HepG2 (cell line): Measurements from ENCODE around the gene GATD1. TPM values are rescaled to one million over a fixed set of nuclear protein-coding genes. Genes with fewer than 3 reads are reported as not detected.
A peak's percentile ranks its signal among the peaks of the same experiment; 100 is the strongest.

Experiments
- ATAC-seq: fragments of 200-7000 bp; cut with Tn5 transposase; 3 replicates; pipeline ENCODE4 v1.9.1; 2020; ENCODE audit warnings: mild to moderate bottlenecking, moderate library complexity
- BruUV-seq: library from RNA; stranded (reverse); fragments of 400-500 nt; replicated peaks from 2 replicates; lab custom pipeline; 2021; lab: Mats Ljungman, UMichigan
- CTCF ChIA-PET: fragments of 300-600 bp; formaldehyde crosslinking; extraction: SDS; loops from one replicate; lab custom pipeline; 2021; ENCODE audit warnings: low total read pairs, inconsistent platforms, low intra/inter-chr PET ratio; lab: Yijun Ruan, JAX
- POLR2A ChIA-PET: fragments of 350-600 bp; sonication (Branson Sonifier 250); formaldehyde crosslinking; loops from one replicate; lab custom pipeline; 2020; ENCODE audit warnings: antibody characterized with exemption, inconsistent platforms; lab: Yijun Ruan, JAX
- DNase-seq: peaks from one replicate; pipeline ENCODE4 v3.0.0-alpha.2; 2015; ENCODE audit warnings: low spot score
- FAIRE-seq: peaks from 3 replicates; lab custom pipeline; 2011; peaks lifted over from hg19 to GRCh38; lab: Jason Lieb, UNC
- H2AFZ ChIP-seq: one replicate; pipeline ENCODE4 v1.6.1; 2011; ENCODE audit warnings: low read length, inconsistent platforms
- H3K27ac ChIP-seq: fragments of 300-600 bp; 3 replicates; pipeline ENCODE4 v1.8.0; 2011; ENCODE audit warnings: mixed run types, mild to moderate bottlenecking, mixed read lengths, low read length, inconsistent platforms; ENCODE audit not compliant: insufficient read depth; ENCODE audit errors: extremely low read length
- H3K27me3 ChIP-seq, 2 experiments: fragments of 200-600 bp in 1 of 2; 2 replicates in 1 of 2; 3 replicates in 1 of 2; pipeline versions ENCODE4 v1.6.0 to v1.8.0; 2011; ENCODE audit warnings: low read length in 2 of 2, mild to moderate bottlenecking in 2 of 2, moderate library complexity in 2 of 2, inconsistent platforms in 1 of 2; ENCODE audit not compliant: insufficient read depth in 2 of 2, control insufficient read depth in 1 of 2
- H3K36me3 ChIP-seq, 2 experiments: fragments of 200-600 bp in 1 of 2; replicated peaks in 1 of 2; 2 replicates in 1 of 2; 3 replicates in 1 of 2; pipeline versions ENCODE4 v1.5.1 to v1.8.0; 2011; ENCODE audit warnings: low read length in 2 of 2, inconsistent platforms in 1 of 2; ENCODE audit not compliant: insufficient read depth in 2 of 2, control insufficient read depth in 1 of 2
- H3K4me1 ChIP-seq: 2 replicates; pipeline ENCODE4 v1.5.1; 2012; ENCODE audit warnings: low read length, inconsistent platforms; ENCODE audit not compliant: insufficient read depth
- H3K4me2 ChIP-seq: 2 replicates; pipeline ENCODE4 v1.6.0; 2011; ENCODE audit warnings: low read depth, low read length, inconsistent platforms
- H3K4me3 ChIP-seq, 3 experiments: fragments of 200-600 bp in 1 of 3; sonication (generic), shearing (Covaris generic) in 1 of 3; replicated peaks in 1 of 3; 2 replicates each; pipeline ENCODE4 v1.5.1; 2011 to 2016; ENCODE audit warnings: low read length in 3 of 3, inconsistent platforms in 2 of 3, low read depth in 2 of 3, mild to moderate bottlenecking in 2 of 3, control low read depth in 1 of 3, mixed read lengths in 1 of 3; ENCODE audit not compliant: insufficient read depth in 1 of 3
- H3K79me2 ChIP-seq: one replicate; pipeline ENCODE4 v1.6.1; 2011; ENCODE audit warnings: low read length, inconsistent platforms; ENCODE audit not compliant: insufficient read depth
- H3K9ac ChIP-seq: 2 replicates; pipeline ENCODE4 v1.6.0; 2011; ENCODE audit warnings: mild to moderate bottlenecking, low read depth, low read length, inconsistent platforms; ENCODE audit not compliant: insufficient read depth
- H3K9me3 ChIP-seq: 2 replicates; pipeline ENCODE4 v1.5.1; 2012; ENCODE audit warnings: mild to moderate bottlenecking, low read length
- H4K20me1 ChIP-seq: 2 replicates; pipeline ENCODE4 v1.6.0; 2011; ENCODE audit warnings: inconsistent platforms, mild to moderate bottlenecking, low read length, moderate library complexity; ENCODE audit not compliant: insufficient read depth
- CEBPB ChIP-seq: IDR thresholded peaks from 2 replicates; pipeline ENCODE4 v1.6.1; 2011; ENCODE audit warnings: low read depth, low read length, improper control_type of control experiment, borderline replicate concordance
- CEBPG ChIP-seq: IDR thresholded peaks from 2 replicates; pipeline ENCODE4 v1.6.1; 2016
- DNMT3B ChIP-seq: conservative IDR thresholded peaks from 2 replicates; pipeline ENCODE4 v1.6.1; 2016; ENCODE audit warnings: missing biosample characterization, control low read depth
- HOXA7 ChIP-seq: sonication (generic); formaldehyde crosslinking; IDR thresholded peaks from 2 replicates; pipeline ENCODE4 v1.8.1; 2022; ENCODE audit warnings: mild to moderate bottlenecking, missing genetic modification reagents, moderate library complexity
- MED8 ChIP-seq: sonication (generic); formaldehyde crosslinking; IDR thresholded peaks from 2 replicates; pipeline ENCODE4 v1.8.1; 2023; ENCODE audit warnings: mild to moderate bottlenecking, missing genetic modification reagents; ENCODE audit not compliant: insufficient replicate concordance
- POLR2G ChIP-seq: fragments of 200-400 bp; formaldehyde crosslinking; IDR thresholded peaks from 2 replicates; pipeline ENCODE4 v1.6.1; 2018; ENCODE audit warnings: mild to moderate bottlenecking, low read depth, low read length, moderate library complexity
- TOPORS ChIP-seq: sonication (generic); formaldehyde crosslinking; IDR thresholded peaks from 2 replicates; pipeline ENCODE4 v1.8.0; 2023; ENCODE audit warnings: mild to moderate bottlenecking, missing genetic modification reagents
- WGBS: methylation state at CpG from one replicate; pipeline ENCODE4 v1.1.6; 2017; ENCODE audit warnings: low lambda C conversion rate; 5-methylcytosine and 5-hydroxymethylcytosine counted together
- in situ Hi-C: cut with HindIII; loops from 2 replicates; pipeline ENCODE4 v1.10.0; 2017; ENCODE audit warnings: low pct_unique_long_range_greater_than_20kb; ENCODE audit not compliant: extremely low pct_ligation_motif_present
- intact Hi-C: fragments of 100-400 bp; cut with micrococcal nuclease; formaldehyde crosslinking; loops from one replicate; pipeline ENCODE4 v1.10.0; 2022; ENCODE audit not compliant: unreplicated experiment
- polyA plus RNA-seq, 8 experiments: library from polyadenylated mRNA; depleted of rRNA in 3 of 8; stranded (reverse) in 7 of 8; unstranded in 1 of 8; fragments of >200 nt; fragmentation: Illumina TruSeq in 4 of 8; extraction: Trizol in 4 of 8; gene quantifications; 2 replicates each; pipeline versions ENCODE4 v1.2.1 to v1.2.3, GENCODE V29; 2011 to 2016; ENCODE audit warnings: low read depth in 4 of 8, missing spikeins in 1 of 8, mixed read lengths in 1 of 8; ENCODE audit not compliant: insufficient read depth in 1 of 8
- total RNA-seq, 5 experiments: library from RNA; depleted of rRNA; stranded (reverse); fragments of >200 nt; fragmentation: Illumina TruSeq; extraction: Trizol; gene quantifications; 2 replicates each; pipeline ENCODE4 v1.2.3, GENCODE V29; 2016; ENCODE audit warnings: low read depth in 1 of 5
- TF ChIP-seq, protein P1 (sequence below): sonication (generic); formaldehyde crosslinking; IDR thresholded peaks from 2 replicates; pipeline ENCODE4 v1.5.0; 2020; ENCODE audit warnings: mild to moderate bottlenecking, missing genetic modification reagents
- TF ChIP-seq, protein P2 (sequence below): sonication (generic); formaldehyde crosslinking; IDR thresholded peaks from 2 replicates; pipeline ENCODE4 v1.5.1; 2020; ENCODE audit warnings: mild to moderate bottlenecking, missing genetic modification reagents, borderline replicate concordance
- TF ChIP-seq, protein P3 (sequence below): IDR thresholded peaks from 2 replicates; pipeline ENCODE4 v1.6.1; 2016; ENCODE audit warnings: missing compliant biosample characterization, missing genetic modification reagents, borderline replicate concordance
- TF ChIP-seq, protein P4 (sequence below): sonication (generic); formaldehyde crosslinking; conservative IDR thresholded peaks from 2 replicates; pipeline ENCODE4 v1.4.0; 2020; ENCODE audit warnings: missing genetic modification reagents

The GATD1 gene
- total and polyA plus RNA-seq, 2 of the 13 experiments (the other 11 are each of a cell fraction or from before 2014, with no cell fraction given) = 31.3 to 60.5 TPM

GRCh38 chr11:765802-766091, 11.5 kb downstream of the GATD1 start:
- FAIRE-seq = no peak
- ChIA-PET POLR2A (interaction anchor here (0.7 kb wide), 1 partner anchor 9 kb away, joined by 3 read pairs; no protein-coding TSS in a partner anchor), CTCF (interaction anchor here (1.7 kb wide), 1 partner anchor 37 kb away, joined by 11 read pairs; no protein-coding TSS in a partner anchor)
- Histone ChIP-seq H3K79me2 (no peaks in the 10 kb centered on the region), H3K4me2 (no peak overlapping the region), H4K20me1 (peaks cover 9% of the 10 kb centered on the region; the same call in 1 of the 2 replicates), H3K4me3 (no peak overlapping the region), H3K9me3 (no peaks in the 10 kb centered on the region), H3K27ac (no peak overlapping the region), H3K9ac (no peak overlapping the region), H3K27me3 (no peaks in the 10 kb centered on the region), H3K4me1 (peaks cover 12% of the 10 kb centered on the region), H3K36me3 (peaks cover 20 to 58% of the 10 kb centered on the region in 2 experiments), H2AFZ (no peak overlapping the region)
- no peak for ATAC-seq
- WGBS = 95% methylated on average over 8 of the region's 8 CpGs
- BruUV-seq = no TSS peak
- intact Hi-C loops = loop anchor here (2.0 kb wide), 1 partner anchor 103 kb away; no protein-coding TSS in a partner anchor
- DNase-seq = no peak
- in situ Hi-C loops = loop anchor here (5.0 kb wide), 1 partner anchor 103 kb away; no protein-coding TSS in a partner anchor
- TF ChIP-seq CEBPB = peak; percentile 4; the same call in 1 of the 2 replicates
- TF ChIP-seq DNMT3B (CRISPR knock-in tag) = no peak
- peak; percentile 28; the same call in 1 of the 2 replicates for TF ChIP-seq CEBPG
- TF ChIP-seq POLR2G = peak; percentile 50; the same call in 1 of the 2 replicates

DNA sequence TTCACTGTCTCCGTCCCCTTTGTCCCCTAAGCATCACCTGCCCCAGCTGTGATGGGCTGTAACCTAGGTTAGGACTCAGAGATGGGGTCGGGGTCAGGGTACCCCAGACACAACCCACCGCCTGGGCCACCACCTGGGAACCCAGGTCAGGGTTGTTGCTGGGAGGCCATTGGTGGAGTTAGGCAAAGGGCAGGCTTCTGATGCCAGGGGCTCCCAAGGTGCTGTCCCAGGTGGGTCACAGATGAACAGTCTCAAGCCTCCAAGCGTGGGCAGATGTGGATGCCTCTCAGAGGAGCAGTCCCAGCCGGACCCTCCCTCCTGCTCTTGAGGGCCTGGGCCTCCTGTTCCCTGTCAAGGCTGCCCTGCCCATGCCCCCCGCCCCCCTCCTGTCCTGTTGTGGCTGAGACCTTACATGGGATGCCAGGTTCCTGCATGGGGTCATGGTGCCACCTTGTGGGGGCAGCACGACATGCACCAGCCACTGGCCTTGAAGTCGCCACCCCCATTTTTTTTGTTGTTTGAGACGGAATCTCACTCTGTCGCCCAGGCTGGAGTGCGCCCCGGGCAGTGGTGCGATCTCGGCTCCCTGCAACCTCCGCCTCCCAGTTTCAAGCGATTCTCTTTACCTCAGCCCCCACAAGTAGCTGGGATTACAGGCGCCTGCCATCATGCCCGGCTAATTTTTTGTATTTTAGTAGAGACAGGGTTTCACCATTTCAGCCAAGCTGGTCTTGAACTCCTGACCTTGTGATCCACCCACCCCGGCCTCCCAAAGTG, 12.1 kb downstream of the GATD1 start:
- Histone ChIP-seq H3K27ac (no peak overlapping the region), H3K4me2 (no peak overlapping the region), H4K20me1 (peaks cover 9% of the 10 kb centered on the region; the same call in 1 of the 2 replicates), H3K4me3 (no peak overlapping the region), H2AFZ (no peak overlapping the region), H3K79me2 (no peaks in the 10 kb centered on the region), H3K9me3 (no peaks in the 10 kb centered on the region), H3K9ac (no peak overlapping the region), H3K27me3 (no peaks in the 10 kb centered on the region), H3K4me1 (peaks cover 7% of the 10 kb centered on the region), H3K36me3 (peaks cover 19 to 55% of the 10 kb centered on the region in 2 experiments)
- ATAC-seq = peak; percentile 51
- FAIRE-seq = no peak
- in situ Hi-C loops (loop anchor here (5.0 kb wide), 1 partner anchor 103 kb away; no protein-coding TSS in a partner anchor), intact Hi-C loops (loop anchor here (2.0 kb wide), 1 partner anchor 102 kb away; no protein-coding TSS in a partner anchor)
- BruUV-seq = no TSS peak
- 91% methylated on average over 17 of the region's 19 CpGs for WGBS
- peak; percentile 35 for DNase-seq
- CTCF ChIA-PET = interaction anchor here (1.7 kb wide), 1 partner anchor 37 kb away, joined by 11 read pairs; no protein-coding TSS in a partner anchor
- POLR2A ChIA-PET = interaction anchor here (0.7 kb wide), 1 partner anchor 10 kb away, joined by 3 read pairs; no protein-coding TSS in a partner anchor
- no peak for TF ChIP-seq MED8 (CRISPR knock-in tag)
- no peak for TF ChIP-seq DNMT3B (CRISPR knock-in tag)
- TF ChIP-seq, protein P1, sequence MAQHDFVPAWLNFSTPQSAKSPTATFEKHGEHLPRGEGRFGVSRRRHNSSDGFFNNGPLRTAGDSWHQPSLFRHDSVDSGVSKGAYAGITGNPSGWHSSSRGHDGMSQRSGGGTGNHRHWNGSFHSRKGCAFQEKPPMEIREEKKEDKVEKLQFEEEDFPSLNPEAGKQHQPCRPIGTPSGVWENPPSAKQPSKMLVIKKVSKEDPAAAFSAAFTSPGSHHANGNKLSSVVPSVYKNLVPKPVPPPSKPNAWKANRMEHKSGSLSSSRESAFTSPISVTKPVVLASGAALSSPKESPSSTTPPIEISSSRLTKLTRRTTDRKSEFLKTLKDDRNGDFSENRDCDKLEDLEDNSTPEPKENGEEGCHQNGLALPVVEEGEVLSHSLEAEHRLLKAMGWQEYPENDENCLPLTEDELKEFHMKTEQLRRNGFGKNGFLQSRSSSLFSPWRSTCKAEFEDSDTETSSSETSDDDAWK = no peak
- TF ChIP-seq, protein P2, sequence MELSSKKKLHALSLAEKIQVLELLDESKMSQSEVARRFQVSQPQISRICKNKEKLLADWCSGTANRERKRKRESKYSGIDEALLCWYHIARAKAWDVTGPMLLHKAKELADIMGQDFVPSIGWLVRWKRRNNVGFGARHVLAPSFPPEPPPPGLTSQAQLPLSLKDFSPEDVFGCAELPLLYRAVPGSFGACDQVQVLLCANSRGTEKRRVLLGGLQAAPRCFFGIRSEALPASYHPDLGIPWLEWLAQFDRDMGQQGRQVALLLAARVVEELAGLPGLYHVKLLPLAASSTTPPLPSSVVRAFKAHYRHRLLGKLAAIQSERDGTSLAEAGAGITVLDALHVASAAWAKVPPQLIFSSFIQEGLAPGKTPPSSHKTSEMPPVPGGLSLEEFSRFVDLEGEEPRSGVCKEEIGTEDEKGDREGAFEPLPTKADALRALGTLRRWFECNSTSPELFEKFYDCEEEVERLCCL (CRISPR knock-in tag) = no peak
- TF ChIP-seq HOXA7 (CRISPR knock-in tag) = no peak
- TF ChIP-seq, protein P3, sequence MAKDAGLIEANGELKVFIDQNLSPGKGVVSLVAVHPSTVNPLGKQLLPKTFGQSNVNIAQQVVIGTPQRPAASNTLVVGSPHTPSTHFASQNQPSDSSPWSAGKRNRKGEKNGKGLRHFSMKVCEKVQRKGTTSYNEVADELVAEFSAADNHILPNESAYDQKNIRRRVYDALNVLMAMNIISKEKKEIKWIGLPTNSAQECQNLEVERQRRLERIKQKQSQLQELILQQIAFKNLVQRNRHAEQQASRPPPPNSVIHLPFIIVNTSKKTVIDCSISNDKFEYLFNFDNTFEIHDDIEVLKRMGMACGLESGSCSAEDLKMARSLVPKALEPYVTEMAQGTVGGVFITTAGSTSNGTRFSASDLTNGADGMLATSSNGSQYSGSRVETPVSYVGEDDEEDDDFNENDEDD (CRISPR knock-in tag) = no peak
- TF ChIP-seq TOPORS (CRISPR knock-in tag) = no peak
- TF ChIP-seq, protein P4, sequence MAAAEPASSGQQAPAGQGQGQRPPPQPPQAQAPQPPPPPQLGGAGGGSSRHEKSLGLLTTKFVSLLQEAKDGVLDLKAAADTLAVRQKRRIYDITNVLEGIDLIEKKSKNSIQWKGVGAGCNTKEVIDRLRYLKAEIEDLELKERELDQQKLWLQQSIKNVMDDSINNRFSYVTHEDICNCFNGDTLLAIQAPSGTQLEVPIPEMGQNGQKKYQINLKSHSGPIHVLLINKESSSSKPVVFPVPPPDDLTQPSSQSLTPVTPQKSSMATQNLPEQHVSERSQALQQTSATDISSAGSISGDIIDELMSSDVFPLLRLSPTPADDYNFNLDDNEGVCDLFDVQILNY (CRISPR knock-in tag) = no peak
